WI38 (cell line): ENCODE data around the gene CDH12.
"Not testable (repeated sequence)": the region's sequence is repeated elsewhere in the genome, so short reads cannot be mapped to it uniquely, and the experiment has no call there.

ENCODE experiments used
- H3K4me3 ChIP-seq: 2 replicates; pipeline ENCODE4 v1.5.1; 2011; ENCODE audit warnings: low read depth, mild to moderate bottlenecking, control low read depth, low read length
- TF ChIP-seq, protein P1 (sequence below): IDR thresholded peaks from 2 replicates; pipeline ENCODE4 v1.5.1; 2012; ENCODE audit warnings: low read depth, mild to moderate bottlenecking, control low read depth, low read length

CDH12 gene

DNA sequence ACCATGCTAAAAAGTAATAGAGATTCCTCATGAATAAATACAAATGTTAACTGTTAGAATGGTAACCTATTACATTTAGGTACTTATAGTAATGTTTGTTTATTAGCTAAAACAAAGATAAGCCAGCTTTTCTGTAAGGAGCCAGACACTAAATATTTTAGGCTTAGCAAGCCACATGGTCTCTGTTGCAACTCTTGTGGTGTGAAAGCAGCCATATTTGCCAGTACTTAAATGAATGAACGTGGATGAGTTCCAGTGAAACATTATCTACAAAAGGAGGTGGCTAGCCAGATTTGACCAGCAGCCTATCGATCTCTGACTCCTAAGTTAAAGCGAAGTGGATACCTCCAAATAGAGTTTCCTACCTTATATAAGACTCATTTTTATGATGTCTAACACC lies 331.6 kb downstream of the CDH12 start:
- TF ChIP-seq, protein P1, sequence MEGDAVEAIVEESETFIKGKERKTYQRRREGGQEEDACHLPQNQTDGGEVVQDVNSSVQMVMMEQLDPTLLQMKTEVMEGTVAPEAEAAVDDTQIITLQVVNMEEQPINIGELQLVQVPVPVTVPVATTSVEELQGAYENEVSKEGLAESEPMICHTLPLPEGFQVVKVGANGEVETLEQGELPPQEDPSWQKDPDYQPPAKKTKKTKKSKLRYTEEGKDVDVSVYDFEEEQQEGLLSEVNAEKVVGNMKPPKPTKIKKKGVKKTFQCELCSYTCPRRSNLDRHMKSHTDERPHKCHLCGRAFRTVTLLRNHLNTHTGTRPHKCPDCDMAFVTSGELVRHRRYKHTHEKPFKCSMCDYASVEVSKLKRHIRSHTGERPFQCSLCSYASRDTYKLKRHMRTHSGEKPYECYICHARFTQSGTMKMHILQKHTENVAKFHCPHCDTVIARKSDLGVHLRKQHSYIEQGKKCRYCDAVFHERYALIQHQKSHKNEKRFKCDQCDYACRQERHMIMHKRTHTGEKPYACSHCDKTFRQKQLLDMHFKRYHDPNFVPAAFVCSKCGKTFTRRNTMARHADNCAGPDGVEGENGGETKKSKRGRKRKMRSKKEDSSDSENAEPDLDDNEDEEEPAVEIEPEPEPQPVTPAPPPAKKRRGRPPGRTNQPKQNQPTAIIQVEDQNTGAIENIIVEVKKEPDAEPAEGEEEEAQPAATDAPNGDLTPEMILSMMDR: no peak

DNA sequence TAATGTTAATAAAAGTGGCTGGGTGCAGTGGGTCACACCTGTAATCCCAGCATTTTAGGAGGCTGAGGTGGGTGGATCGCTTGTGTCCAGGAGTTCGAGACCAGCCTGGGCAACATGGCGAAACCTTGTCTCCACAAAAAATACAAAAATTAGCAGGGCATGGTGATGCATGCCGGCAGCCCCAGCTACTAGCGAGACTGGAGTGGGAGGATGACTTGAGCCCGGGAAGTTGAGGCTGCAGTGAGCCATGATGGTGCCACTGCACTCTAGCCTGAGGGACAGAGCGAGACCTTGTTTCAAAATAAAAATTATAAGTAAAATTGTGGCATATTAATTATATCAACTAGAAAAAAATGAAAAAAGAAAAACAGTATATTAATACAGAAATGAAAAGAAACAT lies 336.6 kb downstream of the CDH12 start:
- H3K4me3 ChIP-seq: not testable (repeated sequence)

More for the DNA sequence above, 331.6 kb downstream of the CDH12 start:
- no peak overlapping the region for H3K4me3 ChIP-seq

DNA sequence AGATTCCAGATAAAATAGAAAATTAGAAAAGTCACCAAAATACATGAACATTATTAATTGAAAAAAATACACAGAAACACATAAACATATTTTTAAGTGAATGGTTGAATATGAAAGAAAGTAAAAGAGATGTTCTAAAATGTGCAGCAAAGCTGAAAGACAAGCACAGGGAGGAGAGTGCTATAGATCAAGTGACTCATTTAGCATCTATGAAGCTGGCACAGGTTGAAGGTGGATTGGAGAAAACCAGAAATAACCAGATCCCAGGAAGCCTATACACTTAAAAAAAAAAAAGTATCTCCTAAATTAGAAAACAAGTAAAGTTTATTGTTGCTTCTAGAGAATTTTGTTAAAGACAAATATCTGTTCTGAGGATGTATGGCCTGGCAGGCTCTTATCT lies 338.9 kb downstream of the CDH12 start:
- H3K4me3 ChIP-seq: no peak overlapping the region
- TF ChIP-seq, protein P1: no peak

DNA sequence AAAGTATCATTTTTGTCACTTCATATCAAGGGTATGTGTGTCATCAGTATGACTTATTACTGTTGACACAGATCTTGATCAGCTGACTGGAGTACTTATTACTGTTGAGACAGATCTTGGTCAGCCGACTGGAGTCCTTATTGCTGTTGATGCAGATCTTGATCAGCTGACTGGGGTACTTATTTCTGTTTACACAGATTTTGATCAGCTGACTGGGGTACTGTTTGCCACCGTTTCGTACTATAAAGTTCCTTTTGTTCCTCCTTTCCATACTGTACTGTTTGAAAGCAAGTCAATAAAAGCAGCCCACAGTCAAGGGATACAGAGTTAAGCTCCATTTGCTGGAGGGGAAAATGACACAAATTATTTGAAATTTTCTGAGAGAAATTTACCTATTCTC lies 347.3 kb downstream of the CDH12 start:
- H3K4me3 ChIP-seq: no peak overlapping the region
- TF ChIP-seq, protein P1: no peak

DNA sequence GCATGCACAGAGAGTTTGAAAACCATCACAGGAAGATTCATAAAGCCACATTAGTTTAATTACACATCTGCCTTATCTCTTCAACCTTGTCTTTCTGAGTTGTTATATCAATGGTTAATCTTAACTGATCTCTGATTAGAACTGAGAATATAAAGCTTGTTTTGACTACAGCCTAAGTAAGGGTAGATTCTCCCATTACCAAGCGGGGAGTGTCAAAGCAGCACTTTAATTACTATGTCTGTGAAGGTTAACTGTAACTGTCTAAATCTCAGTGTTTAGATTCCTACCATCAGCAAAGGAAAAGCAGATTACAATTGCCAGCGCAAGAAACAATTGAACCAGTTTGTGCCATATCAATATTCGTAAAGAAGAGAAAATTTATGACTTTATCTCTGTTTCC lies 348.7 kb downstream of the CDH12 start:
- no peak overlapping the region for H3K4me3 ChIP-seq
- TF ChIP-seq, protein P1: no peak

DNA sequence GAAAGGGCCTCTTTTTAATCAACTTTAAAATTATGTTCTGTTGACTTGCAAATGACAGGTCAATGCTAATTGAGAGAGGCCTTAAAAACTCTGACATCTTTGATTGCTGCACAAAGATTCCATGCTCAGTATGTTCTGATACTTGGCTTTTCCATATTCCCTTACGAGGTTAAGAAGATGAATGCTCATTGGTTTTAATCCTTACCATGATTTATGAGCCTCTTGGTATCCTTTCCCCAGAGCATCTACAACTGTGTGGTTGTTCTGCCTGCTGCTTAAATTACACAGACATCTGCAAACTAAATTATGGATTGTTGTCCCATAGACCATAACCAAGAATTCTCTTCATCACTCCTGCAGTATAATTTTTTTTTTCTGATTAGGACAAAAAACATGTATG lies 352.6 kb downstream of the CDH12 start:
- no peak overlapping the region for H3K4me3 ChIP-seq
- TF ChIP-seq, protein P1: no peak

DNA sequence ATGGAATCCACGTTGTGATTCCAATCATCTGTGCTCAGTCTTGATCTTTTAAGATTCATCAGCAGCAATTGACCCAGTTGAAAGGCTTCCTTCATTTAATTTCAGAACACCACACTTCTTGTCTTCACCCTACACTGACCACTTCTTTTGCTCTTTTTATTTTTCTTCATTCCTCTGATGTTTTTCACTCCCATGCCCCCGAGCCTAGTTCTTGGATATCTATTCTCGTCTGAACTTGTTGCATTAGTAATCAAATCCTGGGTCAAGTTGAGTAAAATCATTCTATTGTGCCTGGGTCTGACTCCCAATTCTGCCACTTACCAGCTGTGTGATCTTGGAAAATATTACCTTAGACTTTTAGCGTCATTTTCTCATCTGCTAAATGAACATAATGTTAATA lies 356.5 kb downstream of the CDH12 start:
- H3K4me3 ChIP-seq: no peak overlapping the region
- TF ChIP-seq, protein P1: no peak

DNA sequence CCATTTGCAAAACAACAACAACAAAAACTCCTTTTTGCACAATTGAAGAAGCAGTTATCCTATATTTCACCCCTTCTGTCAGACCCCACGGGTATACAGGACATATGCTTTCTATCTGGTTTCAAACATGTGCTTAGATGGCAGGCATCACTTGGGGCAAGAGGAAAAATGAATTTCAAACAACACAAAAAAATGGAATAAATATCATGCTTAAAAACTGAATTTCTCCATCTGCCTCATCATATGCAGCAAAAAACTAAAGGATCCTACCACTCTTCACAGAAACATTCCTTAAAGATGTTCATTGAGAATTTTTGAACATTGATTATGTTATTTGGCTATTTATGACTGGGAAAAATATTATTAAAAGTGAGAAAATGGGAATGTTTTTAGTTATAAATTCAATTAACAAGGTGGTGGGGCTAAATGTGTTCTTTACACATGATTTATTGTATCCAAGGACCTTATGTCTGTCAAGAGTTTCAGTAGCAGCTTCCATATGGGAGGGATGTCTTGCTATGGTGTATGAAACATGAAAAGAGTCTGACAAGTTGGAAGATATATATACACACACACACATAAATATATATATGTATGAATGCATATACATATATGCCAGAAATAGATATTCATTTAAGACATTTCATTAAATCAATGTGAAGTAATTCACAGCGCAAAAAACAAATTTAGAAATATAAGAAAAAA lies 358.0 kb downstream of the CDH12 start:
- TF ChIP-seq, protein P1: no peak
- no peak overlapping the region for H3K4me3 ChIP-seq
